ENCODE results near the gene ADAM21. TPM values are rescaled to one million over a fixed set of nuclear protein-coding genes. Genes with fewer than 3 reads are reported as not detected.
"Not testable (repeated sequence)": the region's sequence is repeated elsewhere in the genome, so short reads cannot be mapped to it uniquely, and the experiment has no call there.

ADAM21 gene
- total RNA-seq, 1 donor from 2014 or later, result 0.38 TPM

GRCh38 chr14:70416725-70417349 is 35.1 kb upstream of the ADAM21 start, which contains the start of gene SYNJ2BP:
Gene SYNJ2BP, minus strand, starts transcription at chr14:70417090. Its CDS starts 127 bp downstream, at chr14:70416963.
- H3K4me3 ChIP-seq, result peak within 1 kb of the TSS; percentile 87
- no peaks in the 10 kb centered on the region for H3K27me3 ChIP-seq (ENCODE audit: low read depth)
- no peak for TF ChIP-seq CTCF (IDR thresholded peaks at IDR 0.05; ENCODE audit: borderline replicate concordance)
- peaks cover 29% of the 10 kb centered on the region for H3K4me1 ChIP-seq
- peak; percentile 69 for DNase-seq
- H3K36me3 ChIP-seq, result peaks cover 6% of the 10 kb centered on the region
- peak within 1 kb of the TSS; percentile 84 for H3K27ac ChIP-seq (replicated peaks)
- H3K9me3 ChIP-seq (replicated peaks), result no peaks in the 10 kb centered on the region
- intact Hi-C loops (cut with micrococcal nuclease), result no loop called here

DNA sequence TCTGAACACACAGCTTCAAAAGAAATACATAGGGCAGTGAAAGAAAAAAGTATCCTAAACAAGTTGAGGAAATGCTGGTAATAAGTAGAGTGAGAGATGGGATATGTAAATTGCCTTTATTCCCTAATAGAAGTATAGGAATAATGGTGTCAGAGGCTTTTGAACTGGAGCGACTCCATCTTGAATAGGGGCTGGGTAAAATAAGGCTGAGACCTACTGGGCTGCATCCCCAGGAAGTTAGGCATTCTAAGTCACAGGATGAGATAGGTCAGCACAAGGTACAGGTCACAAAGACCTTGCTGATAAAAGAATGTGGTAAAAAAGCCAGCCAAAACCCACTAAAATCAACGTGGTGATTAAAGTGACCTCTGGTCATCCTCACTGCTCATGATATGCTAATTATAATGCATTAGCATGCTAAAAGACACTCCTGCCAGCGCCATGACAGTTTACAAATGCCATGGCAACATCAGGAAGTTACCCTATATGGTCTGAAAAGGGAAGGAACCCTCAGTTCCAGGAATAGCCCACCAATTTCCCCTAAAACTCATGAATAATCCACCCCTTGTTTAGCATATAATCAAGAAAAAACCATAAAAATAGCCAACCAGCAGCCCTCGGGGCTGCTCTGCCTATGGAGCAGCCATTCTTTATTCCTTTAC is 32.6 kb upstream of the ADAM21 start:
- H3K36me3 ChIP-seq; H3K27me3 ChIP-seq (ENCODE audit: low read depth); H3K9me3 ChIP-seq (replicated peaks); H3K27ac ChIP-seq (replicated peaks); DNase-seq; H3K4me3 ChIP-seq; intact Hi-C loops (cut with micrococcal nuclease): not testable (repeated sequence)
- H3K4me1 ChIP-seq, result peaks cover 23% of the 10 kb centered on the region

DNA sequence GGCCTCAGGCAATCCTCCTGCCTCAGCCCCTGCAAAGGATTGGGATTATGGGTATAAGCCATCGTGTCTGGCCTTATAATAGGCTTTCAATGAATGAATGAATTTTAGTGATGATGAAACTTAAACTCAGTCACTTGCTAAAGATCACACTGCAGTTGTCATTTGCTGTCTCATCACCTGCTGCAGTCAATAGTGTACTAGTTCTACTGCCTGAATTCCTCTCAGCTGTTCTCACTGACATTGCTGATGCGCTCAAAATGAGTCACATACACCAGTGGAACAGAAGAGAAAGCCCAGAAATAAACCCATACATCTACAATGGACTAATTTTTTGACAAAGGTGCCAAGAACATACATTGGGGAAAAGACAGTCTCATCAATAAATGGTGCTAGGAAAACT is 29.4 kb upstream of the ADAM21 start:
- Histone ChIP-seq H3K27ac (replicated peaks) (no peak overlapping the region), H3K27me3 (ENCODE audit: low read depth) (no peaks in the 10 kb centered on the region), H3K36me3 (no peaks in the 10 kb centered on the region), H3K4me3 (no peak overlapping the region), H3K9me3 (replicated peaks) (no peaks in the 10 kb centered on the region), H3K4me1 (no peaks in the 10 kb centered on the region)
- no peak for TF ChIP-seq CTCF (IDR thresholded peaks at IDR 0.05; ENCODE audit: borderline replicate concordance)
- no peak for DNase-seq
- intact Hi-C loops (cut with micrococcal nuclease), result no loop called here

DNA sequence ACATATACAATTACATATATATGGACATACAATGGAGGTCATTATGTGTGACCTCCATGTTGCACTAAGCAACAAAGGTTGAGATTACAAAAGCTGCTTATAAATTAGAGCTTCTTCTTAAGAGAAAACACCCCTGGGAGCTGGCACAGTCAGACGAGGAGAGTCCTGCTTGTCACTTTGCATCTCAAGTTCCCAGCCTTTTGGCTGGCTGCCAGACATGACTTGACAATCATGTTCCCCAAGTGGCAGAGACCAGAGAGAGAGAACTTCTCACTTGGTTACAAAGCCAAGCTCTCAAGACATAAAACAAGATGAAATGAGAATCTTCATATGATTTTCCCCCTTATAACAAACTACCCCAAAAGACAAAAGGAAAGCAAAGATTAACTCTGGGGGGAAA is 26.6 kb upstream of the ADAM21 start:
- Histone ChIP-seq H3K36me3 (no peaks in the 10 kb centered on the region), H3K4me1 (no peaks in the 10 kb centered on the region), H3K27ac (replicated peaks) (no peak overlapping the region), H3K9me3 (replicated peaks) (peaks cover 6% of the 10 kb centered on the region), H3K4me3 (no peak overlapping the region), H3K27me3 (ENCODE audit: low read depth) (no peaks in the 10 kb centered on the region)
- no peak for TF ChIP-seq CTCF (IDR thresholded peaks at IDR 0.05; ENCODE audit: borderline replicate concordance)
- intact Hi-C loops (cut with micrococcal nuclease), result no loop called here
- peak; percentile 17 for DNase-seq

DNA sequence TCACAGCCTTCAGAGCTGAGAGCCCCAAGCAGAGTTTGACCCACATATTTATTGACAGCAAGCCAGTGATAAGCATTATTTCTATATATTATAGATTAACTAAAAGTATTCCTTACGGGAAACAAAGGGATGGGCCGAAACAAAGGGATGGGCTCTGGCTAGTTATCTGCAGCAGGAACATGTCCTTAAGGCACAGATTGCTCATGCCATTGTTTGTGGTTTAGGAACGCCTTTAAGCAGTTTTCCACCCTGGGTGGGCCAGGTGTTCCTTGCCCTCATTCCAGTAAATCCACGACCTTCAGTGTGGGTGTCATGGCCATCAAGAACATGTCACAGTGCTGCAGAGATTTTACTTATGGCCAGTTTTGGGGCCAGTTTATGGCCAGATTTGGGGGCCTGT is 25.4 kb upstream of the ADAM21 start:
- H3K36me3 ChIP-seq; H3K4me1 ChIP-seq; DNase-seq; intact Hi-C loops (cut with micrococcal nuclease); H3K27me3 ChIP-seq (ENCODE audit: low read depth); H3K27ac ChIP-seq (replicated peaks); H3K4me3 ChIP-seq: not testable (repeated sequence)
- H3K9me3 ChIP-seq (replicated peaks), result peaks cover 18% of the 10 kb centered on the region

- intact Hi-C loops (cut with micrococcal nuclease), result no loop called here
- H3K4me3 ChIP-seq, result no peak overlapping the region
- no peak overlapping the region for H3K27ac ChIP-seq (replicated peaks)
- H3K36me3 ChIP-seq, result no peaks in the 10 kb centered on the region
- no peak for TF ChIP-seq CTCF (IDR thresholded peaks at IDR 0.05; ENCODE audit: borderline replicate concordance)
- peaks cover 49% of the 10 kb centered on the region for H3K9me3 ChIP-seq (replicated peaks)
- DNase-seq, result no peak
- no peaks in the 10 kb centered on the region for H3K4me1 ChIP-seq
- H3K27me3 ChIP-seq (ENCODE audit: low read depth), result no peaks in the 10 kb centered on the region
These were observed 15.1 kb upstream of the ADAM21 start for GRCh38 chr14:70436867-70437266.

Measured in left ventricle myocardium inferior (tissue), 1 donor.